Stimulated activated CD8-positive, alpha-beta memory T cell treated with anti-CD3 and anti-CD28 coated beads, Interleukin-7, amount 100 ng/mL, for 4 hours (primary cell): Measurements from ENCODE around the gene ZBTB40.

ENCODE experiments used
- DNase-seq, 2 donors: peaks; one replicate each; pipeline ENCODE4 v3.0.0-alpha.2; 2020; ENCODE audit warnings: low read depth in 2 of 2

The ZBTB40 gene

GRCh38 chr1:22506130-22506692 is 54.6 kb downstream of the ZBTB40 start:
- no peak for DNase-seq

GRCh38 chr1:22507587-22507986 is 55.9 kb downstream of the ZBTB40 start:
- DNase-seq: no peak

GRCh38 chr1:22508329-22508728 is 56.7 kb downstream of the ZBTB40 start:
- DNase-seq: no peak

- DNase-seq: no peak
These were observed 57.3 kb downstream of the ZBTB40 start for GRCh38 chr1:22508991-22509390.

DNA sequence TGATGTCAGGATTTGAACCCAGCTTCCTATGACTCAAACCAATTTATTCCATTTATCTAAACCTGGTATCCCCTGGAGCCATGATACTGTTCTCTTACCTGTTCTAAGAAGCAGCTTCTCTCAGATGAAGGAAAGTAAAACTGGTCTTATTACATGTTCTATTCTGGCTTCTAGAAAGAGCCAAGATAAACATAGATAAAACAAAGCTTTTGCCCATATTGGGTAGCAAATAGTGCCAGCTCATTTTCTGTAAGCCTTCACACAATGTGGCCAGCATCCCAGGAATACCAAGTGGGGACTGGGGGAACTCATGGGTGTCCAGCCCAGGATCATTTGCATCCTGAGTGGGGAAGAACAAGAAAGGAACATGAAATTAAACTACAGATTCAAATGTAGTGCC is 58.2 kb downstream of the ZBTB40 start:
- DNase-seq: no peak

DNA sequence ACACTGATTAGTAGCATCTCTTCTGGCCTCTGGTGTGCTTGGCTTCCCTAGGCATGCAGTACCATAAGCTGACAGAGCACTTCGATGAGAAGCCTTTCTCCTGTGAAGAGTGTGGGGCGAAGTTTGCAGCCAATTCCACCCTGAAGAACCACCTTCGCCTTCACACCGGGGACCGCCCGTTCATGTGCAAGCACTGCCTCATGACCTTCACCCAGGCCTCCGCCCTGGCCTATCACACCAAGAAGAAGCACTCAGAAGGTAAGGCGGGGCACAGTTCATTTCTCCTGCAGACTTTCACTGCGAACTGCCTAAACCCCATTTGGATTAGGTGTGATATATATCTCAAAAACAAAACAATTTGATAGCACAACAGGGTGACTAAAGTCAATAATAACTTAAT is 61.2 kb downstream of the ZBTB40 start:
- no peak for DNase-seq

- DNase-seq: no peak
These were observed 65.4 kb downstream of the ZBTB40 start for GRCh38 chr1:22516906-22517571.

GRCh38 chr1:22517956-22518355 is 66.3 kb downstream of the ZBTB40 start:
- no peak for DNase-seq

DNA sequence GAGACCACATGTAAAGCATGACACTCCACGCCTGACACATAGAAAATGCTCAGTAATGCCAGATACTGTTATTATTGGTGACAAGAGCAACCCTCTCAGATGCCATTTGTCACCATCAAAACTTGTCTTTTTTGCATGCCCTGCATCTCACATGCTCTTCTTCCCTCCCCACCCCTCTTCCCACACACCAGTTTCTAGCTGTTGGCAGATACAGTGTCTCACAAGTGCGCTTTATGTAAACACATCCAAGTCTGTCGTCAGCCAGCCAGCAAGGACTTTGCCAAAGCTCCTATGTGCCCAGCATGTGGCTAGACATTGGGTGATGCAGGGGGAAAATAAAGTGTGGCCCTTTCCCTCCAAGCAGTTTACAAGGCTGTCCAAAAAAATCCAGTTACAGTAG is 66.7 kb downstream of the ZBTB40 start:
- no peak for DNase-seq

GRCh38 chr1:22520871-22521270 is 69.2 kb downstream of the ZBTB40 start:
- DNase-seq: no peak

- DNase-seq: no peak
These were observed 70.0 kb downstream of the ZBTB40 start for GRCh38 chr1:22521692-22522091.

DNA sequence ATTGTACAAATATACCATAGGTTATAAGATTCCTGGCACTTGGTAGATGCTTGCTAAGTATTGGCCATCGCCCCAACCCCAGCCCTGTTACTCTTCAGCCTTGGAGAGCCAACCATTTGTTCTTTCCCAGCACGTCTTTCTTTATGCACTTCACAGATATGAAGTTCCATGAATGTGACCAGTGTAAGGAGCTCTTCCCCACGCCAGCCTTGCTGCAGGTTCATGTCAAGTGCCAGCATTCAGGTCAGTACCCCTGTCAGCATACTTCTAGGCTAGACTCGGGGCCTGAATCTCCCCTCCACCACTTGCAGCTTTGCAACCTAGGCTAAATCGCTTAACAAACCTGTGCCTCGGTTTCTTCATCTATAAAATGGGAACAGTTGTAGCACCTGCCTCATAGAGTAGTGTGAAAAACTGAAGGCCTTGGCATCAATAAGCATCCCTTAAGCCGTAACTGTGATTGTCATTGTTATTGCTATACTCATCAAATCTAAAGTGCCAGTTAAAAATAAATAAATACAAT is 70.6 kb downstream of the ZBTB40 start:
- DNase-seq: no peak

GRCh38 chr1:22524481-22524880 is 72.8 kb downstream of the ZBTB40 start:
- DNase-seq: no peak

DNA sequence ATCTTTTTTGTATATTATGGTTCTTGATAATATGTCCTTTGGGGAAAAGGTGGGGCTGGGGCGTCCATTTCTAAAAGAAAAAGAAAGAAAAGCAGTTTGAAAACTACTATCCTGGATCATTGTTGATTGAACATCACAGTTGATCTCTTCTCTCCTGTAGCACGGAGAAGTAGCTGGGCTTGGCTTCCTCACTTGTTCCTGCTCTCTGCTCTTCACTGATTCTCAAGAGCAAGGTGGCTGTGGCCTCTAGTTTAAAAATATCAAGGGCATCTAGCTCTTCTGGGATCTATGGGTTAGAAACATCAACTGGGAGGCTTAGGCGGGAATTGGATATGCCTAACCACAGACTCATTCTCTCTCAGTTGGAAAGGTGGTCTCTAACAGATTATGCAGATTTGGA is 73.6 kb downstream of the ZBTB40 start:
- no peak for DNase-seq

DNA sequence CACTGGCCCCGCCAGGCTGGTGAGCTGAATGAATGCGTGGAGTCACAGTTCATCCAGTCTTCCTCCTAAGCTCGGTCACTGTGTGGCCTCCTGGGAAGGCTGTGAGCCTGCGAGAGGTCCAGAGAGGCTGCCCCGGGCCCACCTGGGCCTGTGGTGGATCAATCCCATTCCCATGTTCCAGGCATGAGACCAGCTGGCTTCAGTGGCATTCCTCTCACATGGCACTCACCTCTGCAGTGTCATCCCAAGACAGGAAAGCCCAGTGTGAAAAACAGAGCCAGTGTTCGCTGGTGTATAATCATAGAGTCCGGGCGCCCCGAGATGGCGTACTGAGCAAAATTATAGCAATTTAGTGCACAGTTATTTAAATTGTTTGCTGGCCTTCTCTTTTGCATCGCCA is 74.0 kb downstream of the ZBTB40 start:
- no peak for DNase-seq

GRCh38 chr1:22526098-22526497 is 74.4 kb downstream of the ZBTB40 start:
- no peak for DNase-seq

- DNase-seq: no peak
These were observed 75.0 kb downstream of the ZBTB40 start for GRCh38 chr1:22526677-22527076.

- DNase-seq: no peak
These were observed 75.5 kb downstream of the ZBTB40 start for GRCh38 chr1:22527122-22527521.

GRCh38 chr1:22527555-22528296 is 76.1 kb downstream of the ZBTB40 start:
- no peak for DNase-seq

GRCh38 chr1:22528451-22528850 is 76.8 kb downstream of the ZBTB40 start:
- no peak for DNase-seq

DNA sequence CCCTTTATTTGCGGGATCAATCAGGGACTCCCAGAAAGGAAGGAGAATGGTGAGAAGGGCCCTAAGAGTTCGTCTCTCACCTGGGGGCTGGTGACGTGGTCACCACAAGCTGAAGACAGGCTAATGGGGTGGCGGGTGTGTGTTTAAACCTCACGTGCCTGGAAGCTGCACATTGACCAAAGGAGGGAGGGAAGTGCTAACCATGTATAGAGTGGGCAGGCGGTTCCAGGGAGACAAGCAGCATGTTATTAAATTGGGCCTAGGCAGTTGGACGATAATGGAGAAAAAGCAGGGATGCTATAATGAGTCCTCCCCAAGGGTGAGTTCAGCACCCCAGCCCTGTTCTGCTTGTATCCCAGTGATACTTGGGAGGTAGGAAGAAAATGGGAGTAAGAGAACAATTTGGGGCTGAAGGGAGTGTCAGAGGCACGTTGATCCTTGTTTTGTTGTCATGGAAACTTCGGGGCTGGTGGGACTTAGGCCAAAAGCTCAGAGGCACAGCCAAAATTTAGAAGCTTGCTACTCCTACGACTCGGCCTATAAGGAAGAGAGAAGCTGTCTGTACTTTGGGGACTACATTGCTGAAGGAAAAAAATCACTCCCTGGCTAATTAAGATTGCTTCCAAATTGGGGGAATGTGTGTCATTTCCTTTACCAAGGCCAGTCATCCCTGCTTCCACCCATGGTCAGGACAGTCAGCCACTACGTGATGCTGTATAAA is 78.4 kb downstream of the ZBTB40 start:
- no peak for DNase-seq

- no peak for DNase-seq
These were observed 79.1 kb downstream of the ZBTB40 start for GRCh38 chr1:22530715-22531114.
